ENCODE results near the gene FBXL15. TPM values are rescaled to one million over a fixed set of nuclear protein-coding genes. Genes with fewer than 3 reads are reported as not detected.

The FBXL15 gene
- total and polyA plus RNA-seq, 2 of the 13 experiments (the other 11 are each of a cell fraction or from before 2014, with no cell fraction given): 4.3 to 8.3 TPM

DNA sequence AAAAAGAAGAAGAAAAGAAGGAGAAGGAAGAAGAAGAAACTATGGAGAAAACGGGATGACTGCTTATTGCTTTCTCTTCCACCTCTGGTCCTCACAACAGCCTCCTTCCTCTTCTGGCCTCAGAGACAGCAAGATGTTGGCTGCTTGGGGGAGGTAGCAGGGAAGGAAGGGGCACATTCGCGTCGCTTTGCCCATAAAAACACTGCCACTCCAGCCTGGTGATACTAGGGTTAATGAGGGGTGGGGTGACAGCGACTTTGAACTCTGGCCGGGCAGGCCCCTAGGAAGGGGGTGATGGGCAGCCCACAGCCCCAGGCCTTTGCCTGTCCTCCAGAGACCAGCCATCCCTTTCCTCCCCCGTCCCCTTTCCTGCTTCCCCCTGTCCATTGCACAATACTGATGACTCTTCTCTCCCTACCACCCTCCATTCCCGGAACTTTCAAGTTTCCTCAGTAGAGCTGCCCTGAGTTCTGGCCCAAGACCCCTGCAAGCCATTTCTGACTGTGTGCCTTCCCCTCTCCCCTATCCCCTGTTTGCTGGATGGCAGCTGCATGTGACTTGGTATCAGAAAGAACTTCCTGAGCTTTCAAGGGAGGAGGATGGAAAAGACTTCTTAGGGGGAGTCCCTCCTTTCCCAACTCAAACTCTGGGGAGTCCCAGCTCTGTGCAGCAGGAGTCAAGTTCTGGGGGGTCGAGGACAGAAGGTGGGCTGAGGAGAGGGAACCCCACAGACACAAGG lies 13.9 kb downstream of the FBXL15 start (continued):
- TF ChIP-seq, protein P1, sequence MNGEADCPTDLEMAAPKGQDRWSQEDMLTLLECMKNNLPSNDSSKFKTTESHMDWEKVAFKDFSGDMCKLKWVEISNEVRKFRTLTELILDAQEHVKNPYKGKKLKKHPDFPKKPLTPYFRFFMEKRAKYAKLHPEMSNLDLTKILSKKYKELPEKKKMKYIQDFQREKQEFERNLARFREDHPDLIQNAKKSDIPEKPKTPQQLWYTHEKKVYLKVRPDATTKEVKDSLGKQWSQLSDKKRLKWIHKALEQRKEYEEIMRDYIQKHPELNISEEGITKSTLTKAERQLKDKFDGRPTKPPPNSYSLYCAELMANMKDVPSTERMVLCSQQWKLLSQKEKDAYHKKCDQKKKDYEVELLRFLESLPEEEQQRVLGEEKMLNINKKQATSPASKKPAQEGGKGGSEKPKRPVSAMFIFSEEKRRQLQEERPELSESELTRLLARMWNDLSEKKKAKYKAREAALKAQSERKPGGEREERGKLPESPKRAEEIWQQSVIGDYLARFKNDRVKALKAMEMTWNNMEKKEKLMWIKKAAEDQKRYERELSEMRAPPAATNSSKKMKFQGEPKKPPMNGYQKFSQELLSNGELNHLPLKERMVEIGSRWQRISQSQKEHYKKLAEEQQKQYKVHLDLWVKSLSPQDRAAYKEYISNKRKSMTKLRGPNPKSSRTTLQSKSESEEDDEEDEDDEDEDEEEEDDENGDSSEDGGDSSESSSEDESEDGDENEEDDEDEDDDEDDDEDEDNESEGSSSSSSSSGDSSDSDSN (CRISPR knock-in tag; IDR thresholded peaks at IDR 0.05): peak; percentile 60
- TF ChIP-seq, protein P2, sequence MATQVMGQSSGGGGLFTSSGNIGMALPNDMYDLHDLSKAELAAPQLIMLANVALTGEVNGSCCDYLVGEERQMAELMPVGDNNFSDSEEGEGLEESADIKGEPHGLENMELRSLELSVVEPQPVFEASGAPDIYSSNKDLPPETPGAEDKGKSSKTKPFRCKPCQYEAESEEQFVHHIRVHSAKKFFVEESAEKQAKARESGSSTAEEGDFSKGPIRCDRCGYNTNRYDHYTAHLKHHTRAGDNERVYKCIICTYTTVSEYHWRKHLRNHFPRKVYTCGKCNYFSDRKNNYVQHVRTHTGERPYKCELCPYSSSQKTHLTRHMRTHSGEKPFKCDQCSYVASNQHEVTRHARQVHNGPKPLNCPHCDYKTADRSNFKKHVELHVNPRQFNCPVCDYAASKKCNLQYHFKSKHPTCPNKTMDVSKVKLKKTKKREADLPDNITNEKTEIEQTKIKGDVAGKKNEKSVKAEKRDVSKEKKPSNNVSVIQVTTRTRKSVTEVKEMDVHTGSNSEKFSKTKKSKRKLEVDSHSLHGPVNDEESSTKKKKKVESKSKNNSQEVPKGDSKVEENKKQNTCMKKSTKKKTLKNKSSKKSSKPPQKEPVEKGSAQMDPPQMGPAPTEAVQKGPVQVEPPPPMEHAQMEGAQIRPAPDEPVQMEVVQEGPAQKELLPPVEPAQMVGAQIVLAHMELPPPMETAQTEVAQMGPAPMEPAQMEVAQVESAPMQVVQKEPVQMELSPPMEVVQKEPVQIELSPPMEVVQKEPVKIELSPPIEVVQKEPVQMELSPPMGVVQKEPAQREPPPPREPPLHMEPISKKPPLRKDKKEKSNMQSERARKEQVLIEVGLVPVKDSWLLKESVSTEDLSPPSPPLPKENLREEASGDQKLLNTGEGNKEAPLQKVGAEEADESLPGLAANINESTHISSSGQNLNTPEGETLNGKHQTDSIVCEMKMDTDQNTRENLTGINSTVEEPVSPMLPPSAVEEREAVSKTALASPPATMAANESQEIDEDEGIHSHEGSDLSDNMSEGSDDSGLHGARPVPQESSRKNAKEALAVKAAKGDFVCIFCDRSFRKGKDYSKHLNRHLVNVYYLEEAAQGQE (IDR thresholded peaks at IDR 0.05; ENCODE audit: borderline replicate concordance in 1 of 2, low read depth in 1 of 2, low read length in 2 of 2): peak in 1 of 2 experiments; percentile 35; a peak in 1 of 4 replicates
- TF ChIP-seq, protein P3, sequence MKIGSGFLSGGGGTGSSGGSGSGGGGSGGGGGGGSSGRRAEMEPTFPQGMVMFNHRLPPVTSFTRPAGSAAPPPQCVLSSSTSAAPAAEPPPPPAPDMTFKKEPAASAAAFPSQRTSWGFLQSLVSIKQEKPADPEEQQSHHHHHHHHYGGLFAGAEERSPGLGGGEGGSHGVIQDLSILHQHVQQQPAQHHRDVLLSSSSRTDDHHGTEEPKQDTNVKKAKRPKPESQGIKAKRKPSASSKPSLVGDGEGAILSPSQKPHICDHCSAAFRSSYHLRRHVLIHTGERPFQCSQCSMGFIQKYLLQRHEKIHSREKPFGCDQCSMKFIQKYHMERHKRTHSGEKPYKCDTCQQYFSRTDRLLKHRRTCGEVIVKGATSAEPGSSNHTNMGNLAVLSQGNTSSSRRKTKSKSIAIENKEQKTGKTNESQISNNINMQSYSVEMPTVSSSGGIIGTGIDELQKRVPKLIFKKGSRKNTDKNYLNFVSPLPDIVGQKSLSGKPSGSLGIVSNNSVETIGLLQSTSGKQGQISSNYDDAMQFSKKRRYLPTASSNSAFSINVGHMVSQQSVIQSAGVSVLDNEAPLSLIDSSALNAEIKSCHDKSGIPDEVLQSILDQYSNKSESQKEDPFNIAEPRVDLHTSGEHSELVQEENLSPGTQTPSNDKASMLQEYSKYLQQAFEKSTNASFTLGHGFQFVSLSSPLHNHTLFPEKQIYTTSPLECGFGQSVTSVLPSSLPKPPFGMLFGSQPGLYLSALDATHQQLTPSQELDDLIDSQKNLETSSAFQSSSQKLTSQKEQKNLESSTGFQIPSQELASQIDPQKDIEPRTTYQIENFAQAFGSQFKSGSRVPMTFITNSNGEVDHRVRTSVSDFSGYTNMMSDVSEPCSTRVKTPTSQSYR (CRISPR knock-in tag; IDR thresholded peaks at IDR 0.05; ENCODE audit: borderline replicate concordance): peak; percentile 74; the same call in 1 of the 2 replicates
- no peak; the same call in 1 of the 2 replicates for TF ChIP-seq MEIS1 (CRISPR knock-in tag; IDR thresholded peaks at IDR 0.05; ENCODE audit: borderline replicate concordance)
- TF ChIP-seq, protein P4, sequence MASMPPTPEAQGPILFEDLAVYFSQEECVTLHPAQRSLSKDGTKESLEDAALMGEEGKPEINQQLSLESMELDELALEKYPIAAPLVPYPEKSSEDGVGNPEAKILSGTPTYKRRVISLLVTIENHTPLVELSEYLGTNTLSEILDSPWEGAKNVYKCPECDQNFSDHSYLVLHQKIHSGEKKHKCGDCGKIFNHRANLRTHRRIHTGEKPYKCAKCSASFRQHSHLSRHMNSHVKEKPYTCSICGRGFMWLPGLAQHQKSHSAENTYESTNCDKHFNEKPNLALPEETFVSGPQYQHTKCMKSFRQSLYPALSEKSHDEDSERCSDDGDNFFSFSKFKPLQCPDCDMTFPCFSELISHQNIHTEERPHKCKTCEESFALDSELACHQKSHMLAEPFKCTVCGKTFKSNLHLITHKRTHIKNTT (CRISPR knock-in tag; IDR thresholded peaks at IDR 0.05): no peak
- peak; percentile 62; the same call in 1 of the 3 replicates for TF ChIP-seq MXI1 (IDR thresholded peaks at IDR 0.05; ENCODE audit: borderline replicate concordance, low read depth, low read length)
- TF ChIP-seq POGZ (CRISPR knock-in tag; IDR thresholded peaks at IDR 0.05): no peak
- TF ChIP-seq HHEX (CRISPR knock-in tag; IDR thresholded peaks at IDR 0.05): no peak
- TF ChIP-seq, protein P5, sequence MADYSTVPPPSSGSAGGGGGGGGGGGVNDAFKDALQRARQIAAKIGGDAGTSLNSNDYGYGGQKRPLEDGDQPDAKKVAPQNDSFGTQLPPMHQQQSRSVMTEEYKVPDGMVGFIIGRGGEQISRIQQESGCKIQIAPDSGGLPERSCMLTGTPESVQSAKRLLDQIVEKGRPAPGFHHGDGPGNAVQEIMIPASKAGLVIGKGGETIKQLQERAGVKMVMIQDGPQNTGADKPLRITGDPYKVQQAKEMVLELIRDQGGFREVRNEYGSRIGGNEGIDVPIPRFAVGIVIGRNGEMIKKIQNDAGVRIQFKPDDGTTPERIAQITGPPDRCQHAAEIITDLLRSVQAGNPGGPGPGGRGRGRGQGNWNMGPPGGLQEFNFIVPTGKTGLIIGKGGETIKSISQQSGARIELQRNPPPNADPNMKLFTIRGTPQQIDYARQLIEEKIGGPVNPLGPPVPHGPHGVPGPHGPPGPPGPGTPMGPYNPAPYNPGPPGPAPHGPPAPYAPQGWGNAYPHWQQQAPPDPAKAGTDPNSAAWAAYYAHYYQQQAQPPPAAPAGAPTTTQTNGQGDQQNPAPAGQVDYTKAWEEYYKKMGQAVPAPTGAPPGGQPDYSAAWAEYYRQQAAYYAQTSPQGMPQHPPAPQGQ (CRISPR knock-in tag; IDR thresholded peaks at IDR 0.05; ENCODE audit: borderline replicate concordance): peak; percentile 30; the same call in 1 of the 2 replicates
- TF ChIP-seq SMYD3 (CRISPR knock-in tag; IDR thresholded peaks at IDR 0.05): no peak
- TF ChIP-seq ZNF121 (CRISPR knock-in tag; IDR thresholded peaks at IDR 0.05): 0 out of 2 replicates have a peak, but pooled peaks have one; percentile 21
- peak; percentile 27; the same call in 1 of the 2 replicates for TF ChIP-seq ZFP36L1 (CRISPR knock-in tag; IDR thresholded peaks at IDR 0.05)
- TF ChIP-seq, protein P6, sequence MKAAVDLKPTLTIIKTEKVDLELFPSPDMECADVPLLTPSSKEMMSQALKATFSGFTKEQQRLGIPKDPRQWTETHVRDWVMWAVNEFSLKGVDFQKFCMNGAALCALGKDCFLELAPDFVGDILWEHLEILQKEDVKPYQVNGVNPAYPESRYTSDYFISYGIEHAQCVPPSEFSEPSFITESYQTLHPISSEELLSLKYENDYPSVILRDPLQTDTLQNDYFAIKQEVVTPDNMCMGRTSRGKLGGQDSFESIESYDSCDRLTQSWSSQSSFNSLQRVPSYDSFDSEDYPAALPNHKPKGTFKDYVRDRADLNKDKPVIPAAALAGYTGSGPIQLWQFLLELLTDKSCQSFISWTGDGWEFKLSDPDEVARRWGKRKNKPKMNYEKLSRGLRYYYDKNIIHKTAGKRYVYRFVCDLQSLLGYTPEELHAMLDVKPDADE (CRISPR knock-in tag; IDR thresholded peaks at IDR 0.05): no peak
- peak; percentile 49; the same call in 1 of the 2 replicates for TF ChIP-seq BORCS8-MEF2B (CRISPR knock-in tag; IDR thresholded peaks at IDR 0.05)

All from HepG2 (cell line).